Suprapubic skin (tissue), 4 donors: Measurements from ENCODE around the gene SKAP1.

Experiments
- EP300 ChIP-seq: sonication (generic); formaldehyde crosslinking; IDR thresholded peaks from one replicate; pipeline ENCODE4 v1.6.1; 2017; ENCODE audit warnings: antibody characterized with exemption
- POLR2A ChIP-seq, 2 donors: fragments of 450-650 bp; IDR thresholded peaks; one replicate each; pipeline ENCODE4 v1.6.1; 2017; ENCODE audit warnings: antibody characterized with exemption in 2 of 2, mild to moderate bottlenecking in 2 of 2, moderate library complexity in 2 of 2
- POLR2AphosphoS5 ChIP-seq, 3 donors: sonication (generic); formaldehyde crosslinking; IDR thresholded peaks; one replicate each; pipeline ENCODE4 v1.6.1; 2017; ENCODE audit warnings: antibody characterized with exemption in 3 of 3
- TF ChIP-seq, protein P1 (sequence below), 2 donors: fragments of 200-600 bp in 1 of 2; fragments of 450-650 bp in 1 of 2; sonication (generic) in 1 of 2; IDR thresholded peaks; one replicate each; pipeline ENCODE4 v1.5.1; 2016 to 2019; ENCODE audit warnings: antibody characterized with exemption in 2 of 2, mild to moderate bottlenecking in 1 of 2, moderate library complexity in 1 of 2

DNA sequence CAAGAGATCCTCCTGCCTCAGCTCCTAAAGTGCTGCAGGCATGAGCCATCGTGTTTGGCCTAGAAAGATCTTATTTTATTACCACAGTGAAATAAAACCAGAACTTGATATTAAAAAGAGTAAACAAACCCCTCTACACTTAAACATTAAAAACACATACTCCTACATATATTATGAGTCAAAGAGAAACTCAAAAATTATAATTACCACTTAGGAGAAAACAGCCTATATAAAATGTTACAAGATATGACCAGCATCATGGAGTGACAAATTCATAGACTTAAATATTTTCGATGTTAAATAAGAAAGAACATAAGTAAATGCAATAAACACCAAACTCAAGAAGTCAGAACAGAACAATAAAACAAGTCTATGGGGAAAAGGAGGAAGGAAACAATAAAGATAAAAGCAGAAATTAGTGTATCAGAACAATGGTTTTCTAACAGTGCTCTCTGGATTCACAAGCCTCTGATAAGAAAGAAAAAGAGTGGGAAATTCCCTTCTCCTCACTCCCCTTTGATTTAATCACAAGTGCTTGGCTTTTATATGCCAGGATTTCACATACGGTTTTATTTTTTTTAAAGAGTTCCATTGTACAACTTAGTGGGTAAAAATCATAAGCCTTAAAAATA is 23.0 kb downstream of the SKAP1 start:
- no peak for TF ChIP-seq POLR2AphosphoS5 (IDR thresholded peaks at IDR 0.05)
- TF ChIP-seq, protein P1, sequence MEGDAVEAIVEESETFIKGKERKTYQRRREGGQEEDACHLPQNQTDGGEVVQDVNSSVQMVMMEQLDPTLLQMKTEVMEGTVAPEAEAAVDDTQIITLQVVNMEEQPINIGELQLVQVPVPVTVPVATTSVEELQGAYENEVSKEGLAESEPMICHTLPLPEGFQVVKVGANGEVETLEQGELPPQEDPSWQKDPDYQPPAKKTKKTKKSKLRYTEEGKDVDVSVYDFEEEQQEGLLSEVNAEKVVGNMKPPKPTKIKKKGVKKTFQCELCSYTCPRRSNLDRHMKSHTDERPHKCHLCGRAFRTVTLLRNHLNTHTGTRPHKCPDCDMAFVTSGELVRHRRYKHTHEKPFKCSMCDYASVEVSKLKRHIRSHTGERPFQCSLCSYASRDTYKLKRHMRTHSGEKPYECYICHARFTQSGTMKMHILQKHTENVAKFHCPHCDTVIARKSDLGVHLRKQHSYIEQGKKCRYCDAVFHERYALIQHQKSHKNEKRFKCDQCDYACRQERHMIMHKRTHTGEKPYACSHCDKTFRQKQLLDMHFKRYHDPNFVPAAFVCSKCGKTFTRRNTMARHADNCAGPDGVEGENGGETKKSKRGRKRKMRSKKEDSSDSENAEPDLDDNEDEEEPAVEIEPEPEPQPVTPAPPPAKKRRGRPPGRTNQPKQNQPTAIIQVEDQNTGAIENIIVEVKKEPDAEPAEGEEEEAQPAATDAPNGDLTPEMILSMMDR (IDR thresholded peaks at IDR 0.05): no peak
- no peak for TF ChIP-seq EP300
- TF ChIP-seq POLR2A (IDR thresholded peaks at IDR 0.05): no peak
